ENCODE data around the gene TMA16.

Gene TMA16

GRCh38 chr4:163563592-163563991, 69.1 kb downstream of the TMA16 start:
- DNase-seq (ENCODE audit: low read depth): no peak

GRCh38 chr4:163564221-163564720, 69.8 kb downstream of the TMA16 start:
- no peak for DNase-seq (ENCODE audit: low read depth)

GRCh38 chr4:163565226-163566135, 71.0 kb downstream of the TMA16 start:
- DNase-seq (ENCODE audit: low read depth): no peak

GRCh38 chr4:163566257-163566796, 71.8 kb downstream of the TMA16 start:
- DNase-seq (ENCODE audit: low read depth): no peak

DNA sequence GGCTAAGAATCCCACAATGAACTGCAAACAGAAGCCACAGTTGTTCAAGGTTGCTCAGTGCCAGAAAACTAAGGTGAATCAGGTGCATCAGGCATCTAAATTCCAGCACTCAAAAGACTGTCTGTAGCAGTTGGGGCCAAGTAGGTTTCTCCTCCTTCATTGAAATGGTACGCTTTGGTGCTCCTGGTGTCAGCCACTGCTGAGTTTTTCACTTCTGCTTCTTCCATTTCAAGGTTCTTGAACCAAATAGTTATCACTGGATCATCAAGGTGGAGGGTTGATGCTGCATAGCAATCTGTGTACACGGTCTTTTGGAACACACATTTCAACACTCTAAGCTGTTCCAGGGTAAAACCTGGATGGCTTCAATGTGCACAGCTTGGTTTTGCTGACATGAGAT, 74.4 kb downstream of the TMA16 start:
- no peak for DNase-seq (ENCODE audit: low read depth)
